Measurements from ENCODE around the gene POM121L2. TPM values are rescaled to one million over a fixed set of nuclear protein-coding genes. Genes with fewer than 3 reads are reported as not detected.

The POM121L2 gene
- total and polyA plus RNA-seq, 2 of the 13 experiments (the other 11 are each of a cell fraction or from before 2014, with no cell fraction given), result not detected

DNA sequence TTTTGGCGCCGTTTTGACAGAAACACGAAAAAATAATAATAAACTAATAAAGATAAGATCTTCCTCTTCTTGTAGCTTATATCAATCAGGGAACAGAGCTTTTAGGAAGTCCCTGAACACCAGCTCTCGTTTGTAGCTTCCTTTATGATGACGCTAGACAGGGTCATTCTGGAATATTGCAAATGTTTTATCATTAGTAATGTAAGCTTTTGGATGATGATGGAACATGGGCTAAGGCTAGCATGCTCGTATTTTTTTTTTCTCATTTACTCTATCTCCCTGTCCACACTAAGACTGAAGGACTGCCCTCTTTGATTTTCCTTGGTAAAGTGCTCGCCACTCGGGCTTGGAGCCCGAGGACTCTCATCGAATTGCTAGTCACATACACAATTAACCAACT lies 22.1 kb upstream of the POM121L2 start:
- ATAC-seq (no peak), DNase-seq (ENCODE audit: low spot score) (no peak), FAIRE-seq (no peak)
- Histone ChIP-seq H3K9me3 (ENCODE audit: low read length) (no peaks in the 10 kb centered on the region), H4K20me1 (ENCODE audit: insufficient read depth, low read length) (no peaks in the 10 kb centered on the region), H3K27me3 (ENCODE audit: control insufficient read depth in 1 of 2, insufficient read depth in 2 of 2, low read length in 2 of 2) (0 out of 5 replicates have a peak, but pooled peaks cover 0 to 5% of the 10 kb centered on the region in 2 experiments), H3K9ac (ENCODE audit: insufficient read depth, low read depth, low read length) (no peak overlapping the region), H3K36me3 (replicated peaks in 1 of 2; ENCODE audit: control insufficient read depth in 1 of 2, insufficient read depth in 2 of 2, low read length in 2 of 2) (no peaks in the 10 kb centered on the region), H3K79me2 (ENCODE audit: insufficient read depth, low read length) (no peaks in the 10 kb centered on the region), H3K4me1 (ENCODE audit: insufficient read depth, low read length) (peaks cover 47% of the 10 kb centered on the region), H3K4me3 (replicated peaks in 1 of 3; ENCODE audit: insufficient read depth in 1 of 3, low read depth in 2 of 3, low read length in 3 of 3) (peak overlapping the region; percentile 65 to 78 (median 77); a peak in 5 of 6 replicates), H3K27ac (ENCODE audit: extremely low read length, insufficient read depth, low read length) (no peak overlapping the region), H2AFZ (ENCODE audit: low read length) (no peak overlapping the region), H3K4me2 (ENCODE audit: low read depth, low read length) (peak overlapping the region; percentile 86)
- BruUV-seq (replicated peaks), result no TSS peak
- WGBS (ENCODE audit: low lambda C conversion rate), result 51% methylated on average over 10 of the region's 10 CpGs
- ChIA-PET CTCF (ENCODE audit: low intra/inter-chr PET ratio, low total read pairs) (no interaction called here), POLR2A (interaction anchor here (0.8 kb wide), 1 partner anchor 559 kb away, joined by 3 read pairs; a partner anchor contains a TSS)
- in situ Hi-C loops (cut with HindIII; ENCODE audit: extremely low pct_ligation_motif_present, low pct_unique_long_range_greater_than_20kb) (no loop called here), intact Hi-C loops (cut with micrococcal nuclease; ENCODE audit: unreplicated experiment) (no loop called here)
- TF ChIP-seq, protein P1, sequence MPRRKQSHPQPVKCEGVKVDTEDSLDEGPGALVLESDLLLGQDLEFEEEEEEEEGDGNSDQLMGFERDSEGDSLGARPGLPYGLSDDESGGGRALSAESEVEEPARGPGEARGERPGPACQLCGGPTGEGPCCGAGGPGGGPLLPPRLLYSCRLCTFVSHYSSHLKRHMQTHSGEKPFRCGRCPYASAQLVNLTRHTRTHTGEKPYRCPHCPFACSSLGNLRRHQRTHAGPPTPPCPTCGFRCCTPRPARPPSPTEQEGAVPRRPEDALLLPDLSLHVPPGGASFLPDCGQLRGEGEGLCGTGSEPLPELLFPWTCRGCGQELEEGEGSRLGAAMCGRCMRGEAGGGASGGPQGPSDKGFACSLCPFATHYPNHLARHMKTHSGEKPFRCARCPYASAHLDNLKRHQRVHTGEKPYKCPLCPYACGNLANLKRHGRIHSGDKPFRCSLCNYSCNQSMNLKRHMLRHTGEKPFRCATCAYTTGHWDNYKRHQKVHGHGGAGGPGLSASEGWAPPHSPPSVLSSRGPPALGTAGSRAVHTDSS (CRISPR knock-in tag; conservative IDR thresholded peaks at IDR 0.05), result no peak
- TF ChIP-seq ZNF564 (CRISPR knock-in tag; IDR thresholded peaks at IDR 0.05), result no peak
- TF ChIP-seq FOXM1 (CRISPR knock-in tag; IDR thresholded peaks at IDR 0.05), result no peak
- TF ChIP-seq ZSCAN12 (CRISPR knock-in tag; IDR thresholded peaks at IDR 0.05), result no peak
- TF ChIP-seq ZNF34 (CRISPR knock-in tag; IDR thresholded peaks at IDR 0.05; ENCODE audit: borderline replicate concordance), result no peak
- TF ChIP-seq, protein P2, sequence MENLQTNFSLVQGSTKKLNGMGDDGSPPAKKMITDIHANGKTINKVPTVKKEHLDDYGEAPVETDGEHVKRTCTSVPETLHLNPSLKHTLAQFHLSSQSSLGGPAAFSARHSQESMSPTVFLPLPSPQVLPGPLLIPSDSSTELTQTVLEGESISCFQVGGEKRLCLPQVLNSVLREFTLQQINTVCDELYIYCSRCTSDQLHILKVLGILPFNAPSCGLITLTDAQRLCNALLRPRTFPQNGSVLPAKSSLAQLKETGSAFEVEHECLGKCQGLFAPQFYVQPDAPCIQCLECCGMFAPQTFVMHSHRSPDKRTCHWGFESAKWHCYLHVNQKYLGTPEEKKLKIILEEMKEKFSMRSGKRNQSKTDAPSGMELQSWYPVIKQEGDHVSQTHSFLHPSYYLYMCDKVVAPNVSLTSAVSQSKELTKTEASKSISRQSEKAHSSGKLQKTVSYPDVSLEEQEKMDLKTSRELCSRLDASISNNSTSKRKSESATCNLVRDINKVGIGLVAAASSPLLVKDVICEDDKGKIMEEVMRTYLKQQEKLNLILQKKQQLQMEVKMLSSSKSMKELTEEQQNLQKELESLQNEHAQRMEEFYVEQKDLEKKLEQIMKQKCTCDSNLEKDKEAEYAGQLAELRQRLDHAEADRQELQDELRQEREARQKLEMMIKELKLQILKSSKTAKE (CRISPR knock-in tag; IDR thresholded peaks at IDR 0.05; ENCODE audit: borderline replicate concordance), result no peak
- no peak for TF ChIP-seq KLF13 (CRISPR knock-in tag; IDR thresholded peaks at IDR 0.05)
- TF ChIP-seq ZNF766 (CRISPR knock-in tag; IDR thresholded peaks at IDR 0.05; ENCODE audit: borderline replicate concordance), result no peak

Data from HepG2 (cell line).